MM.1S (cell line): Measurements from ENCODE around the gene MLXIPL.

Source experiments
- DNase-seq: peaks from one replicate; pipeline ENCODE4 v3.0.0-alpha.2; 2015
- H2AFZ ChIP-seq: fragments of 300-600 bp; sonication (generic); 2 replicates; pipeline ENCODE4 v1.6.0; 2016; ENCODE audit warnings: antibody characterized with exemption, low read length
- H3F3A ChIP-seq: fragments of 300-600 bp; sonication (generic); 2 replicates; pipeline ENCODE4 v1.6.1; 2016; ENCODE audit warnings: mild to moderate bottlenecking, antibody characterized with exemption, low read length, moderate library complexity, mixed read lengths; ENCODE audit not compliant: insufficient read depth
- H3K27ac ChIP-seq: fragments of 300-600 bp; sonication (generic); 2 replicates; pipeline ENCODE4 v1.5.1; 2016; ENCODE audit warnings: mild to moderate bottlenecking, low read length
- H3K27me3 ChIP-seq: fragments of 300-600 bp; sonication (generic); replicated peaks from 2 replicates; pipeline ENCODE4 v1.6.0; 2016; ENCODE audit warnings: low read length; ENCODE audit not compliant: insufficient read depth
- H3K36me3 ChIP-seq: fragments of 300-600 bp; sonication (generic); replicated peaks from 2 replicates; pipeline ENCODE4 v1.6.1; 2016; ENCODE audit warnings: mild to moderate bottlenecking, low read length, mixed read lengths; ENCODE audit not compliant: insufficient read depth
- H3K4me1 ChIP-seq: fragments of 300-600 bp; sonication (generic); 2 replicates; pipeline ENCODE4 v1.6.1; 2016; ENCODE audit warnings: low read length, mixed read lengths
- H3K4me2 ChIP-seq: fragments of 300-600 bp; sonication (generic); 2 replicates; pipeline ENCODE4 v1.6.0; 2016; ENCODE audit warnings: low read depth, low read length
- H3K4me3 ChIP-seq: fragments of 300-600 bp; sonication (generic); 2 replicates; pipeline ENCODE4 v1.5.1; 2016; ENCODE audit warnings: low read length, mixed read lengths
- H3K79me2 ChIP-seq: fragments of 300-600 bp; sonication (generic); 2 replicates; pipeline ENCODE4 v1.6.1; 2016; ENCODE audit warnings: mixed run types, low read length, mixed read lengths
- H3K9ac ChIP-seq: fragments of 300-600 bp; sonication (generic); 2 replicates; pipeline ENCODE4 v1.6.1; 2016; ENCODE audit warnings: low read length, mixed read lengths
- H3K9me2 ChIP-seq: fragments of 300-600 bp; sonication (generic); replicated peaks from 2 replicates; pipeline ENCODE4 v1.6.1; 2016; ENCODE audit warnings: mild to moderate bottlenecking, low read length, mixed read lengths; ENCODE audit not compliant: insufficient read depth
- H3K9me3 ChIP-seq: fragments of 300-600 bp; sonication (generic); replicated peaks from 2 replicates; pipeline ENCODE4 v1.6.1; 2016; ENCODE audit warnings: mild to moderate bottlenecking, low read length, mixed read lengths; ENCODE audit not compliant: insufficient read depth
- H4K20me1 ChIP-seq: fragments of 300-600 bp; sonication (generic); 2 replicates; pipeline ENCODE4 v1.6.1; 2016; ENCODE audit warnings: mild to moderate bottlenecking, low read length, moderate library complexity, mixed read lengths; ENCODE audit not compliant: insufficient read depth
- EZH2 ChIP-seq: fragments of 300-600 bp; sonication (generic); optimal IDR thresholded peaks from 2 replicates; pipeline ENCODE3; 2017; ENCODE audit warnings: low read depth, mild to moderate bottlenecking, antibody characterized with exemption, low read length, mixed read lengths
- EZH2phosphoT487 ChIP-seq: fragments of 300-600 bp; sonication (generic); IDR thresholded peaks from 2 replicates; pipeline ENCODE4 v1.6.1; 2018; ENCODE audit warnings: antibody characterized with exemption, low read length
- TF ChIP-seq, protein P1 (sequence below): fragments of 300-600 bp; sonication (generic); IDR thresholded peaks from 2 replicates; pipeline ENCODE4 v1.5.1; 2016; ENCODE audit warnings: antibody characterized with exemption, low read length, mixed read lengths

The MLXIPL gene

DNA sequence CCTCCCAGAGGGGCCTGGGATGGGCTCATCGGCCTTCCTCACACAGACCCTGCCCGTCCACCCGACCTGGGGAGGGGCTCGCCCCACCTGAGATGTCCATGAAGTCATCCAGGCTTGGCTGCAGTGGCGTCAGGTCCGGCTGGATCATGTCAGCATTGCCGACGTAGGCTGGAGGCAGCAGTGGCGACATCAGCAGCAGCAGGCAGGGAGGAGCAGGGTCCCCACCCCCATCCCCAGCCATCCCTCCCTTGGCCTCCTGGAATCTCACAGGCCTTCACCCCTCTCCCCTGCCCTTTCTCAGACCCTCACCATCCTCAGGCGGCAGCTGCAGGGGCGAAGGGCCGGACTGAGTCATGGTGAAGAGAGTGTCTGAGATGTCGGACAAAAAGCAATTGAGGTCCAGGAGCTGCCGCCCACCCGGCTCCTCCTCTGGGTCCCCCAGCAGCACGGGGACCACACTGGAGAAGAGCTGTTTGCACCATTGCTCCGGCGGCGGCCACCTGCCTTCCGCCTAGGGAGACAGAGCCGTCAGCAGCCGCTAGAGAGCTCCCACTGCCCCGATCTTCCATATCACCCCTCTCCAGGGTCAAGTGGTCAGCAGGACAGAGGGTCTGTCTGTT is 18.6 kb downstream of the MLXIPL start:
- no peak overlapping the region for H3K4me2 ChIP-seq
- H3K79me2 ChIP-seq: no peaks in the 10 kb centered on the region
- no peak overlapping the region for H3K4me3 ChIP-seq
- H3K9ac ChIP-seq: no peak overlapping the region
- no peak for DNase-seq
- H2AFZ ChIP-seq: no peak overlapping the region
- no peaks in the 10 kb centered on the region for H3K4me1 ChIP-seq
- TF ChIP-seq EZH2phosphoT487 (no peak), EZH2 (no peak)
- TF ChIP-seq, protein P1, sequence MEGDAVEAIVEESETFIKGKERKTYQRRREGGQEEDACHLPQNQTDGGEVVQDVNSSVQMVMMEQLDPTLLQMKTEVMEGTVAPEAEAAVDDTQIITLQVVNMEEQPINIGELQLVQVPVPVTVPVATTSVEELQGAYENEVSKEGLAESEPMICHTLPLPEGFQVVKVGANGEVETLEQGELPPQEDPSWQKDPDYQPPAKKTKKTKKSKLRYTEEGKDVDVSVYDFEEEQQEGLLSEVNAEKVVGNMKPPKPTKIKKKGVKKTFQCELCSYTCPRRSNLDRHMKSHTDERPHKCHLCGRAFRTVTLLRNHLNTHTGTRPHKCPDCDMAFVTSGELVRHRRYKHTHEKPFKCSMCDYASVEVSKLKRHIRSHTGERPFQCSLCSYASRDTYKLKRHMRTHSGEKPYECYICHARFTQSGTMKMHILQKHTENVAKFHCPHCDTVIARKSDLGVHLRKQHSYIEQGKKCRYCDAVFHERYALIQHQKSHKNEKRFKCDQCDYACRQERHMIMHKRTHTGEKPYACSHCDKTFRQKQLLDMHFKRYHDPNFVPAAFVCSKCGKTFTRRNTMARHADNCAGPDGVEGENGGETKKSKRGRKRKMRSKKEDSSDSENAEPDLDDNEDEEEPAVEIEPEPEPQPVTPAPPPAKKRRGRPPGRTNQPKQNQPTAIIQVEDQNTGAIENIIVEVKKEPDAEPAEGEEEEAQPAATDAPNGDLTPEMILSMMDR: no peak
- no peaks in the 10 kb centered on the region for H3K9me2 ChIP-seq
- no peaks in the 10 kb centered on the region for H3F3A ChIP-seq
- H3K27me3 ChIP-seq: peaks cover 37% of the 10 kb centered on the region
- H3K9me3 ChIP-seq: no peaks in the 10 kb centered on the region
- no peaks in the 10 kb centered on the region for H3K36me3 ChIP-seq
- H3K27ac ChIP-seq: no peak overlapping the region
- no peaks in the 10 kb centered on the region for H4K20me1 ChIP-seq

DNA sequence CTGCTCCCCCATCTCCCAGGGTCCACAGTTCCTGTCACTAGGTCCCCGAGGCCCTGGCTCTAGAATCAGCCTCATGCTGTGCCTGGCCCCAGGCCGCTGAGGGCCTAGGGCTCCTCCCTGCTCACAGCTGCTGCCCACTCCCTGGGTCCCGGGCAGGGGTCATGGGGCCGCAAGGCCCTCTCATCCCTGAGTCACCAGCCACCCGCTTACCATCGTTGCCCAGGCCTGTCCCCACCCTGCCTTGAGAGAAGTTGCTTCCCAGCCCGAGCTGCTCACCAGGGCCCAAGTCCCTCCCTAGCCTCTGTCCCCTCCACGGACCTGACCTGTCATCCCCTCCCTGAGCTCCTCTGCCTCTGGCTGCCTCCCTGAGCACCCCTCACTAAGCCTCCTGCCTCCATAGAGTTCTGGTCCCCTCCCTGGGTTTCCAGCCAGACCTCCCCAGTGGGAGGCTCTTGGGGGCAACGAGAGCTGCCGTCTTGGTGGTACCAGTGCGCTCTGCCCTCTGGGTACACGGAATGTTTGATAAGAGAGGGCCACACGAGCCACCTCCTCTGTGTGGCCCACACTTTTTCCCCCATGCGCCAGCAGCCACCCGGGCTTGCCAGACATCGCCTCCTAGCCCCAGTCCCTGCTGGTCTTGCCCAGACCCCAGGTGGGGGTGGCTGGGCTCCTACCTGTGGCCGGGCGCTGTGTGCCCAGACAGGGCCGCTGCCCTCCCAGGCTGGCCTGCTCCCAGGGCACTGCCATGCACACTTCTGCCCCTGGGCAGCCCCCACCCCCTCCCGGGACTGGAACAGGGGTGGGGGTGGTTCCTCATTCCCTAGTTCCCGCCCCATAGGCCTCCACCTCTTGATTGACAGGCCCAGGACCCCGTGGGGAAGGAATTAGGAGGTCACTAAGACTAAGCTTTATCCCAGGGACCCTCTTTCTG is 21.3 kb downstream of the MLXIPL start:
- H3K27ac ChIP-seq: no peak overlapping the region
- H3K9ac ChIP-seq: no peak overlapping the region
- H2AFZ ChIP-seq: no peak overlapping the region
- no peaks in the 10 kb centered on the region for H4K20me1 ChIP-seq
- H3K4me3 ChIP-seq: no peak overlapping the region
- no peaks in the 10 kb centered on the region for H3K36me3 ChIP-seq
- peaks cover 53% of the 10 kb centered on the region for H3K27me3 ChIP-seq
- H3K79me2 ChIP-seq: no peaks in the 10 kb centered on the region
- H3F3A ChIP-seq: no peaks in the 10 kb centered on the region
- no peaks in the 10 kb centered on the region for H3K9me2 ChIP-seq
- H3K9me3 ChIP-seq: no peaks in the 10 kb centered on the region
- H3K4me2 ChIP-seq: no peak overlapping the region
- no peak for DNase-seq
- TF ChIP-seq EZH2 (no peak), EZH2phosphoT487 (no peak)
- TF ChIP-seq, protein P1: no peak
- no peaks in the 10 kb centered on the region for H3K4me1 ChIP-seq

DNA sequence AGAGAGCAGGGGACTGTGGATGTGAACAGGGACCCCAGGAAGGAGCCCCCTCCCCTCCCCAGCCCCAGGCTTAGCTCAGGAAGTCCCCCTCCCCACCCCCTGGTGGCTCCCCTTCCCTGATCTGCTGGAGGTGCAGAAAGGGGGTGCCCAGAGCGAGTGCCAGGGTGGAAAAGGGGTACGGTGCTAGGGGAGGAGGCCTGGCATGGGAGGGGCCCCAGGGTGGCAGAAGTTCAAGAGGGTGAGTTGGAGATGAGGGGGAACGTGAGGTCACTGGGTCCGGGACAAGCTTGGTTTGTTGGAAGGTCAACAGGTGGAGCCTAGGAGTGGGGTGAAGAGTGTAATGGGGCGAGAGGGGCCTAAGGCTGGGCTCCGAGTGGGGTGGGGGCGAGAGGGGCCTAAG is 24.4 kb downstream of the MLXIPL start:
- no peaks in the 10 kb centered on the region for H4K20me1 ChIP-seq
- no peaks in the 10 kb centered on the region for H3K9me2 ChIP-seq
- no peaks in the 10 kb centered on the region for H3K9me3 ChIP-seq
- no peaks in the 10 kb centered on the region for H3F3A ChIP-seq
- no peak overlapping the region for H2AFZ ChIP-seq
- H3K27ac ChIP-seq: no peak overlapping the region
- peaks cover 48% of the 10 kb centered on the region for H3K27me3 ChIP-seq
- no peaks in the 10 kb centered on the region for H3K4me1 ChIP-seq
- no peaks in the 10 kb centered on the region for H3K79me2 ChIP-seq
- H3K4me2 ChIP-seq: no peak overlapping the region
- H3K9ac ChIP-seq: no peak overlapping the region
- no peak for DNase-seq
- TF ChIP-seq EZH2phosphoT487 (no peak), EZH2 (no peak)
- TF ChIP-seq, protein P1: no peak
- H3K36me3 ChIP-seq: no peaks in the 10 kb centered on the region
- no peak overlapping the region for H3K4me3 ChIP-seq
